Activated CD8-positive, alpha-beta T cell treated with anti-CD3 and anti-CD28 coated beads for 36 hours (primary cell): Measurements from ENCODE around the gene ANKLE1. TPM values are rescaled to one million over a fixed set of nuclear protein-coding genes. Genes with fewer than 3 reads are reported as not detected.
A peak's percentile ranks its signal among the peaks of the same experiment; 100 is the strongest.
"Not testable (repeated sequence)": the region's sequence is repeated elsewhere in the genome, so short reads cannot be mapped to it uniquely, and the experiment has no call there.

Experiments
- ATAC-seq: fragments of 200-7000 bp; cut with Tn5 transposase; one replicate; pipeline ENCODE4 v1.10.0; 2021; ENCODE audit warnings: mild to moderate bottlenecking, moderate library complexity
- CTCF ChIA-PET: fragments of 350-600 bp; sonication (Branson Sonifier 250); formaldehyde crosslinking; loops from one replicate; lab custom pipeline; 2021; ENCODE audit warnings: antibody characterized with exemption; lab: Charles Lee
- POLR2A ChIA-PET: fragments of 350-600 bp; sonication (Branson Sonifier 250); formaldehyde crosslinking; loops from one replicate; lab custom pipeline; 2021; ENCODE audit warnings: antibody characterized with exemption; lab: Charles Lee
- DNase-seq: peaks from one replicate; pipeline ENCODE4 v3.0.0-alpha.2; 2020
- H3K27ac Mint-ChIP-seq: one replicate; pipeline ENCODE4 v1.8.0; 2021; ENCODE audit warnings: mild to moderate bottlenecking, mixed read lengths
- H3K27me3 Mint-ChIP-seq: one replicate; pipeline ENCODE4 v1.8.0; 2021; ENCODE audit warnings: mixed read lengths
- H3K36me3 Mint-ChIP-seq: one replicate; pipeline ENCODE4 v1.8.0; 2021; ENCODE audit warnings: low read depth, mixed read lengths
- H3K4me1 Mint-ChIP-seq: one replicate; pipeline ENCODE4 v1.8.0; 2021; ENCODE audit warnings: low read depth, mixed read lengths
- H3K4me3 Mint-ChIP-seq: one replicate; pipeline ENCODE4 v1.8.0; 2021; ENCODE audit warnings: mild to moderate bottlenecking, moderate library complexity, mixed read lengths
- H3K9me3 Mint-ChIP-seq: one replicate; pipeline ENCODE4 v1.8.0; 2021; ENCODE audit warnings: mixed read lengths
- intact Hi-C: fragments of 100-400 bp; cut with micrococcal nuclease; formaldehyde crosslinking; loops from one replicate; pipeline ENCODE4 v1.10.0; 2022
- total RNA-seq, 2 experiments: library from RNA; stranded (reverse); gene quantifications; one replicate each; pipeline ENCODE4 v1.2.3, GENCODE V29; 2021
- TF ChIP-seq, protein P1 (sequence below): fragments of 200-600 bp; IDR thresholded peaks from one replicate; pipeline ENCODE4 v1.8.0; 2022; ENCODE audit warnings: antibody characterized with exemption, mild to moderate bottlenecking

Gene ANKLE1
- total RNA-seq, 2 experiments from 2014 or later, result 15.9 to 18.4 TPM

DNA sequence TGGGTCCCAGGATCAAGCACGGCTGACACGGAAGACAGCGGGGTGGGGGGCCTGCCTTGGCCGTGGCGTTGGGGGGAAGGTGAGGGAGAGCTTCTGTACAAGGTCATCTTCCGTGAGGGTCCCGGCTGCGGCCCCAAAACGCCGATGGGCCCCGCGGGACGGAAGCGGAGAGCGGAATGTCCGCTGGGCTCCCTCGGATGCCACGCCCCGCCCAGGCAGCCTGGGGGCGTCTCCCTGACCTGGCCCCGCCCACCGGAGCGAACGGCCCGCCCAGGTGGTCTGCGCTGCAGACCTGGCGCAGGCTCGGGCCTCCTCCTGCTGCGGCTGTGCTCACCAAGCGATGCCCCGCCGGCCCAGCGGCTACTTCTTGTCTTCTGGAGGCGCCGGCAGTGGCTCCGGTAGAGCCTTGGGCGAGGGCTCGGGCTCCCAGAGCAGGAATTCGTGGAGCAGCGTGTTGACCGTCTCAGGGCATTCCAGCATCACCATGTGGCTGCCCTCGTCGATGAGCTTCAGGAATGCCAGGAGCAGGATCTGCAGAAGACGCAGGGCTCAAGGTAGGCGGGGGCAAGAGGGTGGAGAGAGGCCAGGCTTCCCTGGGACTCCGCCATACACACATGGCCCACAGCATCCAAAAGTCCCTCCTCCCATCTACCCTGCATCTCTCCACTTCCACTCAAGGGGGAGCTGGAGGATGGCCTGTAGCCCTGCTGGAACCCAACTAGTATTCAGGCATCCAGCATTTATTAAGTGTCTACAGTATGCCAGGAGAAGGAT is 10.8 kb downstream of the ANKLE1 start:
- TF ChIP-seq, protein P1, sequence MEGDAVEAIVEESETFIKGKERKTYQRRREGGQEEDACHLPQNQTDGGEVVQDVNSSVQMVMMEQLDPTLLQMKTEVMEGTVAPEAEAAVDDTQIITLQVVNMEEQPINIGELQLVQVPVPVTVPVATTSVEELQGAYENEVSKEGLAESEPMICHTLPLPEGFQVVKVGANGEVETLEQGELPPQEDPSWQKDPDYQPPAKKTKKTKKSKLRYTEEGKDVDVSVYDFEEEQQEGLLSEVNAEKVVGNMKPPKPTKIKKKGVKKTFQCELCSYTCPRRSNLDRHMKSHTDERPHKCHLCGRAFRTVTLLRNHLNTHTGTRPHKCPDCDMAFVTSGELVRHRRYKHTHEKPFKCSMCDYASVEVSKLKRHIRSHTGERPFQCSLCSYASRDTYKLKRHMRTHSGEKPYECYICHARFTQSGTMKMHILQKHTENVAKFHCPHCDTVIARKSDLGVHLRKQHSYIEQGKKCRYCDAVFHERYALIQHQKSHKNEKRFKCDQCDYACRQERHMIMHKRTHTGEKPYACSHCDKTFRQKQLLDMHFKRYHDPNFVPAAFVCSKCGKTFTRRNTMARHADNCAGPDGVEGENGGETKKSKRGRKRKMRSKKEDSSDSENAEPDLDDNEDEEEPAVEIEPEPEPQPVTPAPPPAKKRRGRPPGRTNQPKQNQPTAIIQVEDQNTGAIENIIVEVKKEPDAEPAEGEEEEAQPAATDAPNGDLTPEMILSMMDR, result peak; percentile 81
- ATAC-seq, result peak; percentile 97
- intact Hi-C loops, result no loop called here
- peak overlapping the region; percentile 90 for H3K4me3 Mint-ChIP-seq
- no peaks in the 10 kb centered on the region for H3K27me3 Mint-ChIP-seq
- no peaks in the 10 kb centered on the region for H3K9me3 Mint-ChIP-seq
- peaks cover 5% of the 10 kb centered on the region for H3K36me3 Mint-ChIP-seq
- DNase-seq, result peak; percentile 87
- peak overlapping the region; percentile 85 for H3K27ac Mint-ChIP-seq
- ChIA-PET POLR2A (interaction anchor here (0.6 to 4.9 kb wide), 8 partner anchors 11 to 163 kb away, joined by 3 to 41 read pairs (median 6); partner anchors contain the start of genes ABHD8, ANKLE1, BABAM1 and DDA1), CTCF (interaction anchor here (0.6 to 4.9 kb wide), 14 partner anchors 10 to 127 kb away, joined by 3 to 34 read pairs (median 4); partner anchors contain the start of genes ABHD8, ANKLE1, ANO8 and BABAM1)
- H3K4me1 Mint-ChIP-seq, result peaks cover 7% of the 10 kb centered on the region

DNA sequence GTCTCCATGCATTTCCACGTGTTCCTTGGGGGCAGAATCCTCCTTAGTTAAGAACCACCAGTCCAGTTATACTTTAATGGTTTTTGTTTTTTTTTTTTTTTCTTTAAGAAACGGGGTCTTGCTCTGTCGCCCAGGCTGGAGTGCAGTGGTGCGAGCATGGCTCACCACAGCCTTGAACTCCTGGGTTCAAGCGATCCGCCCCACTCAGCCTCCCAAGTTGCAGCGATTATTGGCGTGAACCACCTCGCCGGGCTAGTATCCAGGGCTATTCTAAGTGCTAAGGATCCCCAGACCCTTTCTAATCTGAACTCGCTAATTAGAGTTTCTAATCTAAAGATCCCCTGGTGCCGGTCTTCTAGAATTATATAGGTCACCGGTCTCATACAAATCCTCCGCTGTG is 11.9 kb downstream of the ANKLE1 start:
- DNase-seq (no peak), ATAC-seq (no peak)
- peaks cover 4% of the 10 kb centered on the region for H3K9me3 Mint-ChIP-seq
- peaks cover 7% of the 10 kb centered on the region for H3K4me1 Mint-ChIP-seq
- H3K4me3 Mint-ChIP-seq, result no peak overlapping the region
- no peaks in the 10 kb centered on the region for H3K27me3 Mint-ChIP-seq
- H3K36me3 Mint-ChIP-seq, result peaks cover 11% of the 10 kb centered on the region
- TF ChIP-seq, protein P1, result no peak
- H3K27ac Mint-ChIP-seq, result no peak overlapping the region
- intact Hi-C loops, result no loop called here
- POLR2A ChIA-PET, result interaction anchor here (0.6 to 4.9 kb wide), 6 partner anchors 11 to 112 kb away, joined by 3 to 41 read pairs (median 4); partner anchors contain the start of genes ABHD8, ANKLE1, BST2 and MRPL34
- CTCF ChIA-PET, result interaction anchor here (0.8 to 4.9 kb wide), 10 partner anchors 11 to 97 kb away, joined by 3 to 34 read pairs (median 4); partner anchors contain the start of genes ABHD8, ANKLE1, BABAM1 and DDA1

DNA sequence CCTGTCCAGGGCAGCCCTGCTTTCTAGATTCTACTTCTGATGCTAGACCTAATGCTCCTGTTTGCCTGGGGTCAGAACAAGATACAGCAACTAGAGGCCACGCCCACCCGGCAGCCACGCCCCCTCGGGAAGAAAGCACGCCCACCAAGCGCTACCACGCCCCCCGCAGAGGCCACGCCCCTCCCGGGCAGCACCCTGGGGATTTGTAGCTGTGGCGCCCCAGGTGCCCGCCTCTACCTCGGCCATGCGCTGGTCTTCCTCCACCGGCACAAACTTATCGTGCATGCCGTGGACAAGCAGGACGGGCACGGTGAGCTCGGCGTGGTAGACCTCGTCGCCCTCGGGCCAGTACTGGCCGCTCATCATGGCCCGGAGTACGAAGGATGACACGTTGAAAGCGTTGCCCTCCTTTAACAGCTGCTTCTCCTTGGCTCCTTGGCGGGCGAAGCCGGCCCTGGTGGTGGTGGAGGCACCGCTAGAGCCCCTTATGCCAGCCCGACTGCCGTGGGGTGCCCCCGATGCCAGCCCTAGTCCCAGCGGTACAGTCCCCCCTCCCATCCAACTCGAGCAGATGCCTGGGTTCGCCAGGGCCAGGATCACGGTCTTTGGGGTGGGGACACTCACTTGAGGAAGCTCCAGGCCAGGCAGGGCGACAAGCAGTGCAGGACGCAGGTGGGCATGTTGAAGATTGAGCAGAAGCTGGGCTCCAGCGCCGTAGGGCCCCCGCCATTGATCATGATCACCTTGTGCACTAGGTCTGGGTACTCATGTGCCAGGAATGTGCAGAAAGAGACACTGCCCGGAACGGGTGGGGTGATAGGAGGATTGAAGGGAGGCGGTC is 12.6 kb downstream of the ANKLE1 start:
- POLR2A ChIA-PET, result interaction anchor here (1.1 to 4.9 kb wide), 5 partner anchors 10 to 112 kb away, joined by 3 to 41 read pairs (median 5); partner anchors contain the start of genes ABHD8, ANKLE1, BST2 and MRPL34
- no peaks in the 10 kb centered on the region for H3K27me3 Mint-ChIP-seq
- DNase-seq, result peak; percentile 70

DNA sequence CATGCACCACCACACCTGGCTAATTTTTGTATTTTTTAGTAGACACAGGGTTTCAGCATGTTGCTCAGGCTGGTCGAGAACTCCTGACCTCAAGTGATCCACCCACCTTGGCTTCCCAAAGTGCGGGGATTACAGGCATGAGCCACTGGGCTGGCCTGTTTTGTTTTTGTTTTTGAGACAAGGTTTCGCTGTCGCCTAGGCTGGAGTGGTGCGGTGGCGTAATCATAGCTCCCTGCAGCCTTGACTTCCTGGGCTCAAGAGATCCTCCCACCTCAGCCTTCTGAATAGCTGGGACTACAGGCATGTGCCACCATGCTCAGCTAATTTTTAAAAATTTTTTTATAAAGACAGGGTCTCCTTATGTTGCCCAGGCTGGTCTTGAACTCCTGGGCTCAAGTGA is 13.8 kb downstream of the ANKLE1 start:
- H3K36me3 Mint-ChIP-seq, result peaks cover 13% of the 10 kb centered on the region
- H3K4me3 Mint-ChIP-seq, H3K27me3 Mint-ChIP-seq, DNase-seq, ATAC-seq, intact Hi-C loops, H3K27ac Mint-ChIP-seq, POLR2A ChIA-PET, H3K4me1 Mint-ChIP-seq, H3K9me3 Mint-ChIP-seq: not testable (repeated sequence)
- CTCF ChIA-PET, result interaction anchor here (1.0 kb wide), 1 partner anchor 60 kb away, joined by 3 read pairs; no protein-coding TSS in a partner anchor

More for the DNA sequence above, 12.6 kb downstream of the ANKLE1 start:
- ATAC-seq, result no peak
- Mint-ChIP-seq H3K4me3 (no peak overlapping the region), H3K36me3 (peaks cover 13% of the 10 kb centered on the region), H3K4me1 (peaks cover 7% of the 10 kb centered on the region), H3K27ac (no peak overlapping the region), H3K9me3 (peaks cover 4% of the 10 kb centered on the region)
- TF ChIP-seq, protein P1, result no peak
- intact Hi-C loops, result no loop called here
- CTCF ChIA-PET, result interaction anchor here (4.1 to 4.9 kb wide), 2 partner anchors 10 to 12 kb away, joined by 27 to 34 read pairs; partner anchors contain the start of genes ABHD8, ANKLE1 and MRPL34

DNA sequence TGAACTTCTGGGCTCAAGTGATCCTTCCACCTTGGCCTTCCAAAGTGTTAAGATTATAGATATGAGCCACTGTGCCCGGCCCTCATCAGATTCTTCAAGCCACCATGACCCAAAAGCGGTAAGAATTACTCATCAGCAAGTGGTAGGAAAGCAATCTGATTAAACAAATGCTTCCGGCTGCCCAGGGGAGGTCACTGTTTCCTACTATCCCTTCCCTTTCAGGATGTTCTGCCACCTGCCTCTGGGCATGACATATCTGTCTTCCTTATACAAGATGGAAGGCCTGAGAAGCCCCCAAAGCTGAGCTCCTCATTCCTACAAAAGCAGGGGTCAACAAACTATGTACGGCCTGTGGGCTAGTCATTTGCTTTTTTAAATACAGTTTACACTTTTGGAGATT is 14.6 kb downstream of the ANKLE1 start:
- Mint-ChIP-seq H3K36me3 (peaks cover 13% of the 10 kb centered on the region), H3K27me3 (no peaks in the 10 kb centered on the region), H3K9me3 (peaks cover 4% of the 10 kb centered on the region), H3K4me3 (no peak overlapping the region), H3K27ac (peak overlapping the region; percentile 5), H3K4me1 (peaks cover 7% of the 10 kb centered on the region)
- ATAC-seq (no peak), DNase-seq (peak; percentile 47)
- ChIA-PET CTCF (interaction anchor here (1.0 kb wide), 1 partner anchor 61 kb away, joined by 3 read pairs; no protein-coding TSS in a partner anchor), POLR2A (no interaction called here)
- intact Hi-C loops, result no loop called here
- TF ChIP-seq, protein P1, result no peak
